ENCODE results near the gene LRRC45.

- TF ChIP-seq CTCF (IDR thresholded peaks at IDR 0.05) (no peak), POLR2A (IDR thresholded peaks at IDR 0.05) (no peak)
Observed at GRCh38 chr17:82063424-82064415, 40.6 kb downstream of the LRRC45 start.
